22Rv1 (cell line): ENCODE measurements around the gene LRRC45.

ENCODE experiments used
- H3K27ac ChIP-seq: fragments of 450-650 bp; 2 replicates; pipeline ENCODE4 v1.5.1; 2017
- ZFX ChIP-seq: fragments of 450-650 bp; IDR thresholded peaks from 2 replicates; pipeline ENCODE4 v1.6.1; 2017; ENCODE audit warnings: antibody characterized with exemption, borderline replicate concordance
- TF ChIP-seq, protein P1 (sequence below): fragments of 450-650 bp; IDR thresholded peaks from 2 replicates; pipeline ENCODE4 v1.5.1; 2017; ENCODE audit warnings: mild to moderate bottlenecking

The LRRC45 gene

DNA sequence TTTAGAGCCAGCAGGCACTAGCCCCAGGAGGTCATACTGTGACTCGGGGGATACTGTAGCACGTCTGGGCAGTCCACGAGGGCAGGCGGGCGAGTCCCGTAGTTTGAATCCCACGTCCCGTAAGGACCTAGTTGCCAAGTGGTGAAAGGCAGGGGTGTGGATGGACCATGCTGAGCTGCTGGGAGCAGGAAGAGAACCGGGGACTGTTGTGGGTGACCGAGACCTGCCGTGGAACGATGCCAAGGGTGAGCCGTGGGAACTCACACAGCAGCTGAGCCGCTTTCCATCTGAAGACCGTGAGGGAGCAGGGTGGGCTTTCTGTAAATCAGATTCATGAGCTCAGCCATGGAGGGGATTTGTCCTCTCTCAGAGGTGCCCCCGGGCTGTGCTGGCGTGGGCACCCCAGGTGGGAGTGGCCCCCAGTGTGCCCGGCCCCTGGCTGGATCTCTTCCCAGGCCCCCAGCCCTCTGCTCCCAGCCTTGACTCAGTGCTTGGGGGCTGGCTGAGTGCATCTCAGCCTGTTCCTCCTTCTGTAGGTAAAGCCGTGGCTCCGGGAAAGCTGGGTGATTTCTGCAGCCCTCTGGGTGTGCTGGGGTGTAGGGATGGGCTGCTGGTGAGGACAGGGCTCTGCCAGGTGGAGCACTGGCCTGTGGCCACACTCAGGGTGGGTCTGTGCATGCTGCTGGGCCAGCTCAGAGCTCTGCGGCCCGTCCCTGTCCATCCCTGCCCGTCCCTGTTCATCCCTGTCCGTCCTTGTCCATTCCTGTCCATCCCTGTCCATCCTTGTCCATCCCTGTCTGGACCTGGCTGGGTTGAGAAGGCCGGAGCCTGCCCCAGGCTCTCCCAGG lies 32.0 kb upstream of the LRRC45 start:
- H3K27ac ChIP-seq = no peak overlapping the region
- TF ChIP-seq, protein P1, sequence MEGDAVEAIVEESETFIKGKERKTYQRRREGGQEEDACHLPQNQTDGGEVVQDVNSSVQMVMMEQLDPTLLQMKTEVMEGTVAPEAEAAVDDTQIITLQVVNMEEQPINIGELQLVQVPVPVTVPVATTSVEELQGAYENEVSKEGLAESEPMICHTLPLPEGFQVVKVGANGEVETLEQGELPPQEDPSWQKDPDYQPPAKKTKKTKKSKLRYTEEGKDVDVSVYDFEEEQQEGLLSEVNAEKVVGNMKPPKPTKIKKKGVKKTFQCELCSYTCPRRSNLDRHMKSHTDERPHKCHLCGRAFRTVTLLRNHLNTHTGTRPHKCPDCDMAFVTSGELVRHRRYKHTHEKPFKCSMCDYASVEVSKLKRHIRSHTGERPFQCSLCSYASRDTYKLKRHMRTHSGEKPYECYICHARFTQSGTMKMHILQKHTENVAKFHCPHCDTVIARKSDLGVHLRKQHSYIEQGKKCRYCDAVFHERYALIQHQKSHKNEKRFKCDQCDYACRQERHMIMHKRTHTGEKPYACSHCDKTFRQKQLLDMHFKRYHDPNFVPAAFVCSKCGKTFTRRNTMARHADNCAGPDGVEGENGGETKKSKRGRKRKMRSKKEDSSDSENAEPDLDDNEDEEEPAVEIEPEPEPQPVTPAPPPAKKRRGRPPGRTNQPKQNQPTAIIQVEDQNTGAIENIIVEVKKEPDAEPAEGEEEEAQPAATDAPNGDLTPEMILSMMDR = no peak
- no peak for TF ChIP-seq ZFX

DNA sequence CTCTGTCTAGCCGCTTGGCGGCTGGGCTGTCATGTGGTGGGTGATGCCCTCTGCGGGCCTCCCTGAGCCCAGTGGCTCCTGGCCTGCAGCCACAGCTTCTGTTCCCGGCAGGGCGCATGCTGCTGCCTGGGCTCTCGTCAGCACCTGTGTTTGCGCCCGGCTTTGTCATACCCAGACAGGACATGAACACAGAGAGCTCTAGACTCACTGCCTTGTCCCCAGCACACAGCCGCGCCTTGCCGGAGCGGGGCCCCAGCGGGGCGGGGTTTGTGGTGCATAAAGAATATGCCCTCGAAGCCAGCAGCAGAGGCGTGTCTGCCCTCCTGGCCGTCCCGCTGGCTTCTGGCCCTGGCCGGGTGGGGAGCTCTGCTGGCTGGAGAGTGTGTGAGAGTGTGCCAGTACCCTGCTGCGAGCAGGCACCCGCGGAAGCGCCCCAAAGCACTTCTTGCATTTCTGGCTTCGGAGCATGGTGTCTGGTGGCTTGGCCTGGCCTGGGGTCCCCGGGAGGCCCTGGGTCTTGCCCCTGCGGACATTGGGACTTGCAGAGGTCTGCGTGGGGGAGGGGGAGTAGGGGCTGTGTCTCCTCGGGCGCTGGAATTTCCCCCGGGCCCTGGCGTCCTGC lies 31.3 kb upstream of the LRRC45 start:
- no peak overlapping the region for H3K27ac ChIP-seq
- TF ChIP-seq, protein P1 = no peak
- TF ChIP-seq ZFX = no peak

DNA sequence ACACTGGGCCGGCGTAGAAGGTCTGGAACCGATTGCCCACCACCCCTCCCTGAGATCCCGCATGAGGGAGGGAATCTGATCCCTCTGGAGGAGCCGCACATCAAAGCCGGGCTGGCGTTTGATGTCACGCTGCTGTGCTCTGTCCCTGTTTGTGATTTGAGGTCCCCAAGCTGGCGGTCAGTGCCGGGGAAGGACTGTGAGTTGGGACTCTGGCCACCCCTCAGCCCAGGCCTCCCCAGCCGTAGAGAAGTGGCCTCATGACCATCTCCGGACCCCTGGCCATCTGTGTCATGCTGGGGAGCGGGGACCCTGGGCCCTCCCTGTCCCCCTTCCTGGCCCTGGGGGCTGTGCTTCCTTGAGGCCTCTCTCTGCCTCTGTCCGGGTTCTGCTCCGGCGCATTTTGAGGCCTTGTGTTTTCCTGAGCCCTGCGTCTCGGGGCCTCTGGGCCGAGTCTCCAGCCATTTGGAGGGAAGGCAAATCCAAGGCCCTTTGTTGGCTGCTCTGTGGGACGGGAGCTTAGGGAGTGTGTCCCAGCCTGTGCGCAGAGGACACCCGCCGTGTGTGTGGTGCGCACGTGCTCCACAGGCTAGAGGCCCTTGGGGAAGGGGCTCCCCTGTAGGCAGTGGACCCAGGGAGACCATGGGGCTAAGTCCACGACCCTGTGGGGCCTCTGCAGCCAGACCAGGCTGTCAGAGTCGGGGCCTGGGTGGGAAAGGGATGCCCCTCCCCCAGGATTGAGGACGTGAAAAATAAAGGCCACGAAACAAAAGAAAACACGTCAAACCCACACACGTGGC lies 30.6 kb upstream of the LRRC45 start:
- no peak for TF ChIP-seq ZFX
- TF ChIP-seq, protein P1 = no peak

DNA sequence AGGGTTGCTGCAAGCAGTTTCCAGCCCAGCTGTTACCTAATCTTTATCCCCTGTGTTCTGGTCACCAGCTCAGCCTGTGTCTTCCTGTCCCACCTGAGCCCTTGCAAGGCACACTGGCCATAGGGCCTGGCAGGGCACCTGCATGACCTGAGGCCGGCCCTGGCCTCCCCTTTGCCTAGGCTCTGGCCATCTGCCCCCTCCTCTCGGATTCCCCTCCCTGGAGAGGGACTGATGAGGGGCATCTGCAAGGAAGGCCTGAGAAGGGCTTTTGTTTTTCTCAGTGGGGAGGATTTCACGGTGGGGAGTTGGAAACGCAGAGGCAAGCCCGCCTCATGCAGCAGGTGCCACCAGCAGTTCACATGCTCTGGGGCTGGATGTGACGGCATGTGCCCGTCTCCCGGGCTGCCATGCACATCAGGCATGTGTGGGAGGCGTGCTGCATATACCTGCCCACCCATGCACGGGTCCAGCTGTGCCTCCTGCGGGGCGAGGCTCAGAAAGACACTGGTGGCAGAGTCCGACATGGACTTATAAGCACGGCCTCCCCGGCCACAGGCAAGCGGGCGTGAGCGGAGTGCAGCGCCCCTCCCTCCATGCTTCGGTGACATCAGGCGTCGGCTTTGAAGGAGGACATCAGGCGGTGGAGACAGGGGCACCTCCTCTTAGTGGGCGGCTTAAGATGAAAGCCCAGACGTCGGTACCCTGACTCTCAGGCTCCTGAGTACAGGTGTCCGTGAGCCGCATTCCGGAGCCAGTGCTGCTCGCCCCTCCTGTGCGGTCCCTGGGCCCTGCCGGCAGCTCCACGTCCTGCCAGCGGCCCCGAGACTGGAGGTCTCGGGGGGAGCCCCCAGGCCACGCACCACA lies 29.1 kb upstream of the LRRC45 start:
- TF ChIP-seq ZFX = no peak
- TF ChIP-seq, protein P1 = no peak
- H3K27ac ChIP-seq = no peak overlapping the region

More for the DNA sequence above, 30.6 kb upstream of the LRRC45 start:
- H3K27ac ChIP-seq = no peak overlapping the region

DNA sequence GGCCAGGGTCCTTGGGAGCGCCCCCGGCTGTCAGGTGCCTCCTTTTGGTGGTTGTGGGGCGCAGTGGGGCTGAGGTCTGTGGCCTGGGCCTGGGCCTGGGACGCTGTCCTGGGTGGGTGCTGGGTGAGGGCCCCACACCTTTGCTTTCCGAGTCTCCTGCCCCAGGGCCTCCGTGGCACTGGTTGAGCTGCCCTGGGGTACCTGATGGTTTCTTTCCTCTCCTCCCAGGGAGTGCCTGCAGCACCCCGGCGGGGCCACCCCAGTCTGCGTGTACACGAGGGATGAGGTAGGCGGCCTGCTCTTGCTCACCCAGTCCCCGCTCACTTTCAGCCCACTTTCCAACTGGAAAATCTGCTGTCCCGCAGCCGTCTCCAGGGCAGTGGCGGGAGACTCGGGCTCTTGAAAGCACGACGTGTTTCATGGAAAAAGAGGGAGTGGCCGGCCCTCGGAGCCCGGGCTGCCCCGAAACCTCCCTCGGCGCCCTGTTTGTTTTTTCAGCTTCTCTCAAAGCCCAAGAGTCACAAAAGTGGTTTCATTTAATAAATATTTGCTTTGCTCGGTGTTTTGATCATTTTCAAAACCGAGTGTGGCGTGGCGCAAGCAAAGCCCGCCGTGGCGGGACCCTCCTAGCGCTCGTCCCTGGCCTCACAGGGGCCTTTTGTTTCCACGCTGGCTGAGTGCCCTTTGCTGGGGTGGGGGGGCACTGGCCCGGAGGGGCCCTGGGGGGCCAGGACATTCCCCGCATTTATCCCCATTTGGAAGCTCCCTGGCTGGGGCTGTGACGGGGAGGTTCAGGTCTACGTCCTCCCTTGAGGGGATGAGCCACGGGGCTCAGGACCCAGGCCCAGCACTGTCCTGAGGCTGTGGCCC lies 28.3 kb upstream of the LRRC45 start:
- no peak overlapping the region for H3K27ac ChIP-seq
- no peak for TF ChIP-seq ZFX
- TF ChIP-seq, protein P1 = no peak

DNA sequence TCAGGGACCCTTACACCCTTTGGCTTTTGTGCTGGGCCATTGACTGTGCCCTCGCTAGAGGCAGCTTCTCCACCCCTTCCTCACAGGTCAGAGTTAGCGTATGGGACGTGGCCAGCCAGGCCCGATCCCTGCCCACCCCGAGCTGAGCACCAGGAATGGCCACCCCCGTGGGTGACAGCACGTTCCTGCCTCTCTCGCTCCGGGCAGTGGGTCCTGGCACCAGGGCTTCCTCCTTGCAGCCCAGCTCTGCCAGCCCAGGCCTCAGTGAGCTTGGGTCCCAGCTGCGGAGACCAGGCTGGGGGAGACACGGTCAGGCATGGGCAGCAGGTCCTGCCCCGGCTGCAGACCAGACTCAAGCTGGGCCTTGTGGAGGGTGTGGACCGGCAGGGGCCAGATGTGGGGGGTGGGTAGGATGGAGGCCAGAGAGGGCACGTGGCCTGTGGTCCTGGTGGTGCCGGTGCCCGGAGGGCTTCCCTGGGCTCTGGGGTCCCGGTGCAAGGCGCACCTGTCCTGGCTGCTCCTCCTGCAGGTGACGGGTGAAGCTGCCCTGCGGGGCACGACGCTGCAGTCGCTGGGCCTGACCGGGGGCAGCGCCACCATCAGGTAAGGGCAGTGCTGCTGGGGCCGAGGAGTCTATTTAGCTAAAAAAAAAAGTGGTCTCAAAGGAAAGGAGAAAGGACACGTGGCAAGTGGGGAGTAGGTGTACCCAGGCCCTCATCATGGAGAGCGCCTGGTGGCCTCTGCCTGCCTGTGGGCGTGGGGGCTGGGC lies 27.5 kb upstream of the LRRC45 start:
- TF ChIP-seq ZFX = no peak
- TF ChIP-seq, protein P1 = no peak
- no peak overlapping the region for H3K27ac ChIP-seq
